ENCODE data around the gene GIN1.
"Not testable (repeated sequence)": the region's sequence is repeated elsewhere in the genome, so short reads cannot be mapped to it uniquely, and the experiment has no call there.

GIN1 gene

DNA sequence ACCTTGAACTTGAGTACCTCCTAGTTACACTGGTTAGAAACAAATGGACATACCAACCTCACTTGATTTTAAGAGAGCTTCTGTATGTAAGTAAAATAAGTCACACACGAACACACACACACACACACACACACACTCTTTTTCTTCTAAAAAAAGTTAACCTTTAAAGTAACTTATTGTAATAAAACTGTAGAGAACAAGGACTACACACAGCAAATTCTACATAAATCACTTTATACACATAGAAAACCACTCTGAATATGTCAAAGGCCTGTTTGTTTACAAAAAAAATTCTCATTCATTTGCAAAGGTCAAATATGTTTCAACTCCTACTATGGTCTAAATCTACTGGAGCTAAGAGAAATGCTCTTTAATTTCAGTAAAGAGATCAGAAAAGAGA lies 29.1 kb downstream of the GIN1 start:
- H3K27ac Mint-ChIP-seq: no peak overlapping the region
- H3K36me3 Mint-ChIP-seq (ENCODE audit: low read depth): peaks cover 64% of the 10 kb centered on the region
- H3K9me3 Mint-ChIP-seq: peaks cover 16% of the 10 kb centered on the region
- no peaks in the 10 kb centered on the region for H3K27me3 Mint-ChIP-seq
- no peak overlapping the region for H3K4me3 Mint-ChIP-seq
- H3K4me1 Mint-ChIP-seq (ENCODE audit: low read depth): no peaks in the 10 kb centered on the region

DNA sequence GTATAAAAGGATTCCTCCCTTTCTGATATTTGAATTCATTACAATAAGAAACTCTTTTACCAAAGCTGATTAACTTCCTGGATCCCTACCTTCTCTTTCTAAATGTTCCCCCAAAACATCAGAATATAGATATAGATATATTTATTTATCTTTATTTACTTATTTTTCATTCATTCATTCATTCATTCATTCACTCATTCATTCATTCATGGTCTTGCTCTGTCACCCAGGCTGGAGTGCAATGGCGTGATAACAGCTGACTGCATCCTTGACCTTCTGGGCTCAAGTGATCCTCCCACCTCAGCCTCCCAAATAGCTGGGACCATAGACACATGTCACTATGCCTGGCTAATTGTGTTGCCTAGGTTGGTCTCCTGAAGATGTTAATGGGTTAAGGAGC lies 30.7 kb downstream of the GIN1 start:
- H3K9me3 Mint-ChIP-seq: peaks cover 22% of the 10 kb centered on the region
- no peak overlapping the region for H3K4me3 Mint-ChIP-seq
- H3K27me3 Mint-ChIP-seq: no peaks in the 10 kb centered on the region
- H3K36me3 Mint-ChIP-seq (ENCODE audit: low read depth): peaks cover 71% of the 10 kb centered on the region
- no peak overlapping the region for H3K27ac Mint-ChIP-seq
- no peaks in the 10 kb centered on the region for H3K4me1 Mint-ChIP-seq (ENCODE audit: low read depth)

DNA sequence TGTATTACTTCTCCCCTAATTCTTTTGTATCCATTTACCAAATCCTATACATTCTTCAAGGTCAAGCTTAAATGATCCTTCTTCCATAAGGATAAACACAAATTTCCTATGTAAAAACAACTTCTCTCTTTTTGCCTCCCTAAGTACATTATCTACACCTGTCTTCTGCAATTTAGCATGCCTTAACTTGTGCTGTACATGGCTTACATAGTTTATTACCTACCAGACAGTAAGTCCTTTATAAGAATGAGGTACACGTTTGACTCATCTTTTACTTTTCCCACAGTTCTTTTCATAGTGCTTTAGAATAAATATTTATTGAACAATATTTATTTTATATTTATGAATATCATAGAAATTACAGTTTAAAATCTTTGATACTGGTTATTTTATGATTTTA lies 33.4 kb downstream of the GIN1 start:
- H3K27ac Mint-ChIP-seq: no peak overlapping the region
- no peaks in the 10 kb centered on the region for H3K27me3 Mint-ChIP-seq
- no peak overlapping the region for H3K4me3 Mint-ChIP-seq
- no peaks in the 10 kb centered on the region for H3K4me1 Mint-ChIP-seq (ENCODE audit: low read depth)
- peaks cover 63% of the 10 kb centered on the region for H3K36me3 Mint-ChIP-seq (ENCODE audit: low read depth)
- H3K9me3 Mint-ChIP-seq: peaks cover 42% of the 10 kb centered on the region

DNA sequence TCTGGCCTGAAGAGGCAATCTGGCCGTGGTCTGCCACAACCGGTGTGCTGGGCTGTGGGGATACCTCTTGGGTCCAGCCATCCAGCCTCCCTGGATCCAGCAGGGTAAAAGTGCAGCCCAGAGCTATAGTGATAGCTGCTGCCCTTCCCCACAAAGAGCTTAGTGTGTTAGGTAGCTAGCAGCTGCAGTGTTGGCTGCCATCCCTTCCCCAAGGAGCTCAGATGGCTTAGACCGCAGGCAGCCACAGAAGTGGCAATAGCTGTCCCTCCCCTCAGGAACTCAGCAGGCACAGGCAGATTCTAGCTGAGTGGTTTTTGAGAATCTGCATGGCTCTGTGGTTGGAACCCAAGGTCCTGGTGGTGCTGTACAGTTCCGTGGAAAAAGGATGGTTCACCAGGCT lies 40.1 kb downstream of the GIN1 start:
- H3K9me3 Mint-ChIP-seq: peaks cover 70% of the 10 kb centered on the region
- no peak overlapping the region for H3K4me3 Mint-ChIP-seq
- H3K36me3 Mint-ChIP-seq (ENCODE audit: low read depth): peaks cover 10% of the 10 kb centered on the region
- no peaks in the 10 kb centered on the region for H3K4me1 Mint-ChIP-seq (ENCODE audit: low read depth)
- no peaks in the 10 kb centered on the region for H3K27me3 Mint-ChIP-seq
- no peak overlapping the region for H3K27ac Mint-ChIP-seq

DNA sequence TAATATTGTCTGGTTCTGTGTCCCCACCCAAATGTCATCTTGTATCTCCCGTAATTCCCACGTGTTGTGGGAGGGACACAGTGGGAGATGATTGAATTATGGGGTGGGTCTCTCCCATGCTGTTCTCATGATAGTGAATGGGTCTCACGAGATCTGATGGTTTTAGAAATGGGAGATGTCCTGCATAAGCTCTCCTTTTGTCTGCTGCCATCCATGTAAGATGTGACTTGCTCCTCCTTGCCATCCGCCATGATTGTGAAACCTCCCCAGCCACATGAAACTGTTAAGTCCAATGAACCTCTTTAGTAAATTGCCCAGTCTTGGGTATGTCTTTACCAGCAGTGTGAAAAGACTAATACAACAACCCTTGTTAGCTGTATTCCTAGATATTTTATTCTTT lies 44.5 kb downstream of the GIN1 start:
- Mint-ChIP-seq H3K36me3 (ENCODE audit: low read depth) (no peaks in the 10 kb centered on the region), H3K9me3 (peaks cover 48% of the 10 kb centered on the region), H3K4me3 (no peak overlapping the region), H3K4me1 (ENCODE audit: low read depth) (no peaks in the 10 kb centered on the region), H3K27me3 (no peaks in the 10 kb centered on the region), H3K27ac (no peak overlapping the region)

DNA sequence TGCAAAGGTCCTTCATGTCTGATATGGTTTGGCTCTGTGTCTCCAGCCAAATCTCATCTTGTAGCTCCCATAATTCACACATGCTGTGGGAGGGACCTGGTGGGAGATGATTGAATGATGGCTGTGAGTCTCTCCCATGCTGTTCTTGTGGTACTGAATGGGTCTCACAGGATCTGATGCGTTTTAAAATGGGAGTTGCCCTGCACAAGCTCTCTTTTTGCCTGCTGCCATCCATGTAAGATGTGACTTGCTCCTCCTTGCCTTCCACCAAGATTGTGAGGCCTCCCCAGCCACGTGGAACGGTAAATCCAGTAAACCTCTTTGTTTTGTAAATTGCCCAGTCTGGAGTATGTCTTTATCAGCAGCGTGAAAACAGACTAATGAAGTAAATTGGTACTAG lies 46.4 kb downstream of the GIN1 start:
- H3K9me3 Mint-ChIP-seq: peaks cover 42% of the 10 kb centered on the region
- H3K36me3 Mint-ChIP-seq (ENCODE audit: low read depth); H3K4me1 Mint-ChIP-seq (ENCODE audit: low read depth); H3K27ac Mint-ChIP-seq; H3K27me3 Mint-ChIP-seq; H3K4me3 Mint-ChIP-seq: not testable (repeated sequence)

DNA sequence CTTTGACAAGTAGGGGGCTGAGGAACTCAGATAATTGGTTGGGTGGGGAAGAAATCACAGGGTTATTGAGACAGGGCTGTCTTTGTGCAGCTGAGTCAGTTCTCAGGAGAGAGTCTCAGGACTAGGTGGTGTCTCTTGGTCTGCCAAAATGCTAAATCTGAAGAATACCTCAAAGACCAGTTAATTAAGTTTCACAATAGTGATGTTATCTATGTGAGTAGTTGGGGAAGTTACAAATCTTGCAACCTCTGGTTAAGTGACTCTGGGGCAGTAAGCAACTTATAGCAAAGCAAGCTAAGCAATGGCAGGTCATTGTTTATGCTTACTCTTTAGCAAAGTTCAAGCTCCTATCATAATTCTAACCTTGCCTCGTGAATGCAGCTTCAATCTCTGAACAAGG lies 53.6 kb downstream of the GIN1 start:
- no peak overlapping the region for H3K4me3 Mint-ChIP-seq
- no peaks in the 10 kb centered on the region for H3K36me3 Mint-ChIP-seq (ENCODE audit: low read depth)
- no peaks in the 10 kb centered on the region for H3K9me3 Mint-ChIP-seq
- no peaks in the 10 kb centered on the region for H3K27me3 Mint-ChIP-seq
- no peaks in the 10 kb centered on the region for H3K4me1 Mint-ChIP-seq (ENCODE audit: low read depth)
- H3K27ac Mint-ChIP-seq: no peak overlapping the region

DNA sequence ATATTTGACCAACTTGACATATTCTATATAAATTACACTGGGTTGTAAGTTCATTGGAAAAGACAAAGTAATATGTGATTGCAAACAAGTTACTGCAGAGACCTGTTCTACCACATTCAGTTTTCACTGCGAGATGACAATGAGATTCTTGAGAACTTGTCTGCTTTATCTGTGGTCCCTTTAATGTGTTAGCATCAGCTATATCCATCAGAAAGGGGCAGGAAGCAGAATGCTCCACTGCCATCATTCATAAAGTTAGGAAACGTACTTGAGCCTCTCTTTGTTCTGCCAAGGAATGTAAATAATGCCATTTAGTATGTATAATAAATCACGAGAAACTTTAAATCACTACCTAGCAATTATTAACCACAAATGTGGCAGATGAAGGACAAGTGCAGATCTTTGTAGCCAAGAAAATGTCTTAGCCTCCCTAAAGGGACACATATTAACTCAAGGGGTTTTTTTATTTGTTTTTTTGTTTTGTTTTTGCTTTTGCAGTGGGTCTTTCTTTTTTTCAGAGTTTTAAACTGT lies 59.4 kb downstream of the GIN1 start:
- Mint-ChIP-seq H3K9me3 (no peaks in the 10 kb centered on the region), H3K27me3 (no peaks in the 10 kb centered on the region), H3K27ac (no peak overlapping the region), H3K36me3 (ENCODE audit: low read depth) (no peaks in the 10 kb centered on the region), H3K4me3 (no peak overlapping the region), H3K4me1 (ENCODE audit: low read depth) (no peaks in the 10 kb centered on the region)

DNA sequence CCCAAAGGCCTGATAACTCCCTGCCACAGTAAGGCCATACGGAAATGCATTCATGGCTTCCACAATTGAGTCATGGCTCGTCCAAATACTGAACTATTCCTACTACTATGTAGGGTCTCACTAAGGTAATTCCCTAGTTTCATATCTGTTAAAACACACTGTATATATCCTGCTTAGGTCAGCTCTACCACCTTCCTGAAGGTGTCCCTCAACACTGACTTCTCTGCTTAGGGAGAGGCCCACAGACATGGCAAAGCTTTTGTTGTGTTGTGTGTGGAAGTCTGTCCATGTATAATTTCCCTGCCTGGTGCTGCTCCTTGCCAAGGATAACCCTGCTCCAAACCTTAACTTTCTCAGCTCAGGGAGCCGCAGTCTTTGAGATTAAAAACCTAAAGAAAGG lies 60.4 kb downstream of the GIN1 start:
- no peak overlapping the region for H3K27ac Mint-ChIP-seq
- no peaks in the 10 kb centered on the region for H3K9me3 Mint-ChIP-seq

DNA sequence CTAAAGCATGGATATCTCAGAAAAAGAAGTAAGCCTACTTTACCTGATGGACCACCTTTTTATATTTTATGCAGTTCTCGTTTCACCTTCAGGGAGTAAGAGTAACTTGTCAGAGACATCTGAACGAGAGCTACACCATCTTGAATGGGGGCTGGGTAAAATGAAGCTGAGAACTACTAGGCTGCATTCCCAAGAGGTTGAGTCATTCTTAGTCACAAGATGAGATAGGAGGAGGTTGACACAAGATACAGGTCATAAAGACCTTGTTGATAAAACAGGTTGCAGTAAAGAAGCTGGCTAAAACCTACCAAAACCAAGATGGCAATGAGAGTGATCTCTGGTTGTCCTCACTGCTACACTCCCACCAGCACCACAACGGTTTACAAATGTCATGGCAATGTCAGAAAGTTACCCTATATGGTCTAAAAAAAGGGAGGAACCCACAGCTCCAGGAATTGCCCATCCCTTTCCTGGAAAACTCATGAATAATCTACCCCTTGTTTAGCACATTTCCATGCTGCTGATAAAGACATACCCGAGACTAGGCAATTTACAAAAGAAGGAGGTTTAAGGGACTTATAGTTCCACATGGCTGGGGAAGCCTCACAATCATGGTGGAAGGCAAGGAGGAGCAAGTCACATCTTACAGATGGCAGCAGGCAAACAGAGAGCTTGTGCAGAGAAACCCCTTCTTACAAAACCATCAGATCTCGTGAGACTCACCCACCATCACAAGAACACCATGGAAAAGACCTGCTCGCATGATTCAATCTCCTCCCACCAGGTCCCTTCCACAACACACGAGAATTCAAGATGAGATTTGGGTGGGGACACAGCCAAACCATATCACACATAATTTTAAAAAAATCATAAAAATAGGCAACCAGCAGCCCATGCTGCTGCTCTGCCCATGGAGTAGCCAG lies 62.5 kb downstream of the GIN1 start:
- no peak overlapping the region for H3K4me3 Mint-ChIP-seq
- H3K9me3 Mint-ChIP-seq: no peaks in the 10 kb centered on the region
- H3K27me3 Mint-ChIP-seq: no peaks in the 10 kb centered on the region
- no peaks in the 10 kb centered on the region for H3K36me3 Mint-ChIP-seq (ENCODE audit: low read depth)
- no peak overlapping the region for H3K27ac Mint-ChIP-seq
- no peaks in the 10 kb centered on the region for H3K4me1 Mint-ChIP-seq (ENCODE audit: low read depth)

More for the DNA sequence above, 60.4 kb downstream of the GIN1 start:
- Mint-ChIP-seq H3K36me3 (ENCODE audit: low read depth) (no peaks in the 10 kb centered on the region), H3K4me3 (no peak overlapping the region), H3K4me1 (ENCODE audit: low read depth) (no peaks in the 10 kb centered on the region), H3K27me3 (no peaks in the 10 kb centered on the region)

DNA sequence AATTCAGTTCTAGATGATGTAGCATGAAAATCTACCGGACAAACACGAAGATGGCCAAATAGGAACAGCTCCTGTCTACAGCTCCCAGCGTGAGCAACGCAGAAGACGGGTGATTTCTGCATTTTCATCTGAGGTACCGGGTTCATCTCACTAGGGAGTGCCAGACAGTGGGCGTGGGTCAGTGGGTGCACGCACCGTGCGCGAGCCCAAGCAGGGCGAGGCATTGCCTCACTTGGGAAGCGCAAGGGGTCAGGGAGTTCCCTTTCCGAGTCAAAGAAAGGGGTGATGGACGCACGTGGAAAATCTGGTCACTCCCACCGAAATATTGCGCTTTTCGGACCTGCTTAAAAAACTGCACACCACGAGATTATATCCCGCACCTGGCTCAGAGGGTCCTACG lies 73.2 kb downstream of the GIN1 start:
- H3K36me3 Mint-ChIP-seq (ENCODE audit: low read depth); H3K4me1 Mint-ChIP-seq (ENCODE audit: low read depth); H3K9me3 Mint-ChIP-seq; H3K27me3 Mint-ChIP-seq; H3K4me3 Mint-ChIP-seq; H3K27ac Mint-ChIP-seq: not testable (repeated sequence)

DNA sequence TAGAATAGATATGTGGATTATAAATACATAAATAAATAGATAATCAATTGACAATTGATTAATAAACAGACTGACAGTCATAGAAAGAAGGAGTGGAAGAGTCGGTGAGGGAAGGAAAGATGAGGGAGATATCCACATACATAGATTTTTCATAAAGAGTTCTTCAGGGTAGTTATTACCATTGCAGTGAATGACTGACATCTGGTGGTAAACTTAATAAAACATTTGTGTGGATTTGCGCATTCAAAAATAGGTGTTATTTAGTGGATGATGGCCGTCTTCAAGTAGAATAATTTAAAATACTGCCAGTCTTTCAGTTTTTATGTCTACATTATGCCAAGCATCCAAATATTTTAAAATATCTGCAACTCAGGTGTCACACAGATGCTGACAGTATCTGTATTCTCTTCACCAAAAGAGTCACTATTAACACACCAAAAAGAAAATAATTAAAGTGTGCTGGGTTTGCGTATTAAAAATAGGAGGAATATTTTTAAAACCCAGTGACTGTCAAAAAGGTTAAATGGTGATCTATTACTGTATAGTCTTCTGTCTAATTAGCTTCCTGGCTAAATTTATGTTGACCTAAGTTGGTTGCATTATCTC lies 78.8 kb downstream of the GIN1 start:
- no peaks in the 10 kb centered on the region for H3K27me3 Mint-ChIP-seq
- no peaks in the 10 kb centered on the region for H3K9me3 Mint-ChIP-seq
- no peaks in the 10 kb centered on the region for H3K4me1 Mint-ChIP-seq (ENCODE audit: low read depth)
- H3K4me3 Mint-ChIP-seq: no peak overlapping the region
- H3K36me3 Mint-ChIP-seq (ENCODE audit: low read depth): no peaks in the 10 kb centered on the region
- no peak overlapping the region for H3K27ac Mint-ChIP-seq

DNA sequence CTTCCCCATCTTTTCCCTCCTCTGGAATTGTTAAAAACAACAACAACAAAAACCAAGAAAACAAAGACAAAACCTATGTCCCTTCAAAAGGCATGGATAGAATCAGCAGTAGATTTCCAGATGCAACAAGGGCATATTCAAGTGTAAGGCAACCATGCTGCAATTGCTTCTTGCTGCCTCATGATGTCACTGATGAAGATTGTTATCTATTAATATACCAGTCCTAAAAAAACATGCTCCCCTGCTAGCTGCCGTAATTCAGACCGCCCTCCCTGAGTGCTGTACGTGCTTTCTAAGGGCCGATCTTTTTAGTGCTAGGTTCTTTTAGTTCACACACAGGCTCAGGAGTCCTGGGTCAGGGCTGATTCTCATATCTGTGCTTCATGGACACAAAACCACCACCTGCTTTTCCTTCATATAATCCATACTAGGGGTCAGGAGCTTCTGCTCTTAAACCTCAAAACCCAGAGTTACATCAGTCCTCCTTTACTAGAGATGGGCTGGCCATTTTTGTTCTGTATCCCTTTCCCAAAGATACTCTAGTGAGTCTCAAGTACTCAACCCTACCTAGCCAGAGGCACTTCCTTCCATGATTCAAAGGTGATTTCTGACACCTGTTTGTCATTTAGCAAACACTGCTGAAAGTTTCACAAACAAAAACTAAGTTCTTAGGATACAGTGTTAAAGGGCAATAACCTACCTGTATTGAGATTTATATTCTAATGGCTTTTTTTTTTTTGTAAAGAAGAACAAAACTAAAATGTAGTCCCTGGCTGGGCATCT lies 82.1 kb downstream of the GIN1 start:
- H3K27ac Mint-ChIP-seq: no peak overlapping the region
- H3K27me3 Mint-ChIP-seq: no peaks in the 10 kb centered on the region
- H3K4me3 Mint-ChIP-seq: no peak overlapping the region
- H3K36me3 Mint-ChIP-seq (ENCODE audit: low read depth): no peaks in the 10 kb centered on the region
- H3K9me3 Mint-ChIP-seq: no peaks in the 10 kb centered on the region
- H3K4me1 Mint-ChIP-seq (ENCODE audit: low read depth): no peaks in the 10 kb centered on the region

DNA sequence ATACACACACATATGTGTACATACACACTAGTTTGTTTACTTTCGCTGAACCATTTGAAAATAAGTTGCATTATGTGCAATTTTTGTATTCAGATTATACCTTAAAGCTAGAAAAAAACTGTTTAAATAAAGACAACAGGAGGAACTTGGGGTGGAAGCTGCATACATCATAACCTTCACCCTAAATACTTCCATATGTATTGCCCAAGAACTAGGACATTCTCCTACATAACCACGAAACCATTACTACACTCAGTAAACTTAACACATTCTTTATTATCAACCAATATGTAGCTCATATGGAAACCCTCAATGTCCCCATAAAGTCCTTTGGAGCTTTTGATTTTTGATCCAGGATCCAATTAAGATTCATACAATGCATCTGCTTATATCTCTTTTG lies 83.3 kb downstream of the GIN1 start:
- Mint-ChIP-seq H3K9me3 (no peaks in the 10 kb centered on the region), H3K36me3 (ENCODE audit: low read depth) (peaks cover 7% of the 10 kb centered on the region), H3K4me3 (no peak overlapping the region), H3K27ac (no peak overlapping the region), H3K27me3 (no peaks in the 10 kb centered on the region), H3K4me1 (ENCODE audit: low read depth) (no peaks in the 10 kb centered on the region)
